Neural crest cell (in vitro differentiated cells): Measurements from ENCODE around the gene INCENP. TPM values are rescaled to one million over a fixed set of nuclear protein-coding genes. Genes with fewer than 3 reads are reported as not detected.

Experiments used
- DNase-seq: peaks from one replicate; pipeline ENCODE4 v3.0.0; 2021; ENCODE audit warnings: low read depth, mixed read lengths, low spot score
- H3K27ac Mint-ChIP-seq: one replicate; pipeline ENCODE4 v1.8.0; 2021; ENCODE audit warnings: mild to moderate bottlenecking, mixed read lengths; ENCODE audit not compliant: unreplicated experiment
- H3K27me3 Mint-ChIP-seq: 2 replicates; pipeline ENCODE4 v1.8.0; 2021; ENCODE audit warnings: low read depth, mild to moderate bottlenecking, mixed read lengths
- H3K36me3 Mint-ChIP-seq: 2 replicates; pipeline ENCODE4 v1.8.0; 2021; ENCODE audit warnings: low read depth, mild to moderate bottlenecking, mixed read lengths
- H3K4me1 Mint-ChIP-seq: 2 replicates; pipeline ENCODE4 v1.8.0; 2021; ENCODE audit warnings: mixed read lengths
- H3K4me3 Mint-ChIP-seq: one replicate; pipeline ENCODE4 v1.8.0; 2021; ENCODE audit warnings: mild to moderate bottlenecking, mixed read lengths
- H3K9me3 Mint-ChIP-seq: 2 replicates; pipeline ENCODE4 v1.8.0; 2021; ENCODE audit warnings: mixed read lengths
- CTCF ChIP-seq: fragments of 200-600 bp; sonication (generic); conservative IDR thresholded peaks from 2 replicates; pipeline ENCODE4 v1.5.0; 2021; ENCODE audit warnings: antibody characterized with exemption, mild to moderate bottlenecking
- total RNA-seq: library from RNA; stranded (reverse); gene quantifications from 2 replicates; pipeline ENCODE4 v1.2.1, GENCODE V29; 2021

Gene INCENP
- total RNA-seq, 1 donor from 2014 or later: 162 TPM

GRCh38 chr11:62125316-62125715 is 1.5 kb downstream of the INCENP start:
- no peak for DNase-seq
- H3K9me3 Mint-ChIP-seq: no peaks in the 10 kb centered on the region
- peaks cover 49% of the 10 kb centered on the region for H3K4me1 Mint-ChIP-seq
- H3K36me3 Mint-ChIP-seq: peaks cover 10% of the 10 kb centered on the region
- H3K4me3 Mint-ChIP-seq: peak overlapping the region; percentile 100
- H3K27ac Mint-ChIP-seq: peak overlapping the region; percentile 98
- no peak for TF ChIP-seq CTCF
- H3K27me3 Mint-ChIP-seq: no peaks in the 10 kb centered on the region

- Mint-ChIP-seq H3K9me3 (no peaks in the 10 kb centered on the region), H3K4me3 (peak overlapping the region; percentile 100), H3K36me3 (peaks cover 10% of the 10 kb centered on the region), H3K27ac (peak overlapping the region; percentile 98), H3K4me1 (peaks cover 49% of the 10 kb centered on the region), H3K27me3 (no peaks in the 10 kb centered on the region)
- peak; percentile 35 for DNase-seq
- no peak for TF ChIP-seq CTCF
Measured at GRCh38 chr11:62125881-62126280, 2.1 kb downstream of the INCENP start.

- peaks cover 13% of the 10 kb centered on the region for H3K36me3 Mint-ChIP-seq
- peaks cover 45% of the 10 kb centered on the region for H3K4me1 Mint-ChIP-seq
- peak overlapping the region; percentile 100 for H3K4me3 Mint-ChIP-seq
- peak overlapping the region; percentile 48 for H3K27ac Mint-ChIP-seq
- H3K9me3 Mint-ChIP-seq: no peaks in the 10 kb centered on the region
- DNase-seq: no peak
- no peak for TF ChIP-seq CTCF
- H3K27me3 Mint-ChIP-seq: no peaks in the 10 kb centered on the region
Measured at GRCh38 chr11:62127426-62127825, 3.6 kb downstream of the INCENP start.

GRCh38 chr11:62127941-62128770 is 4.3 kb downstream of the INCENP start:
- Mint-ChIP-seq H3K36me3 (peaks cover 13% of the 10 kb centered on the region), H3K27ac (peak overlapping the region; percentile 12), H3K27me3 (no peaks in the 10 kb centered on the region), H3K9me3 (no peaks in the 10 kb centered on the region), H3K4me3 (peak overlapping the region; percentile 100), H3K4me1 (peaks cover 44% of the 10 kb centered on the region)
- no peak for TF ChIP-seq CTCF
- DNase-seq: no peak

GRCh38 chr11:62128835-62129234 is 5.0 kb downstream of the INCENP start:
- Mint-ChIP-seq H3K9me3 (no peaks in the 10 kb centered on the region), H3K27ac (no peak overlapping the region), H3K36me3 (peaks cover 13% of the 10 kb centered on the region), H3K4me3 (peak overlapping the region; percentile 38), H3K27me3 (no peaks in the 10 kb centered on the region), H3K4me1 (peaks cover 37% of the 10 kb centered on the region)
- no peak for DNase-seq
- TF ChIP-seq CTCF: no peak
